Measurements from ENCODE around the gene SLC7A10. TPM values are rescaled to one million over a fixed set of nuclear protein-coding genes. Genes with fewer than 3 reads are reported as not detected.
"Not testable (repeated sequence)": the region's sequence is repeated elsewhere in the genome, so short reads cannot be mapped to it uniquely, and the experiment has no call there.

SLC7A10 gene
- polyA plus RNA-seq, 1 donor: 8.0 TPM

DNA sequence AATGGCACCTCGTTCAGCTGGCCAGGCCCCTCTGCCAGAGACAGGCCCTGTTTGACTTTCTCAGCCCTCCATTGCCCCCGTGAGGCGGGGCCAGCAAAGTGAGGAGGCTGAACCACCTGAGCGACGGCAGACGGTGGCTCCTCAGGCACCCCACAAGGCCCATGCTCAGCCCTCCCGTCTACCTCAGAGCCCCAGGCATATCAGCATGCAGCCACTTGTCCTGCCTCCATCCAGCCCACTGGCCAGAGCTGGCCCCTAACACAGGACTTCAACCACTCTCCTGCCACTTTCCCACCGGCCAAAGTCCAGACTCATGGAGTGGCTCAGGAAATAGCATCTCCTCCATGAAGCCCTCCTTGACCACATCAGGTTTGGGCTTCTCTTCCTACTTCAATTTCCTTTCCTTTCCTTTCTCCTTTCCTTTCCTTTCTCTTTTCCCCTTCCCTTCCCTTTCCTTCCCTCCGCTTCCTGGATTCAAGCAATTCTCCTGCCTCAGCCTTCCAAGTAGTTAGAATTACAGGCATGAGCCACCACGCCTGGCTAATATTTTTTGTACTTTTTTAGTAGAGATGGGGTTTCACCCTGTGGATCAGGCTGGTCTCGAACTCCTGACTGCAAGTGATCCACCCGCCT, 9.3 kb downstream of the SLC7A10 start:
- DNase-seq (ENCODE audit: low read depth): no peak

DNA sequence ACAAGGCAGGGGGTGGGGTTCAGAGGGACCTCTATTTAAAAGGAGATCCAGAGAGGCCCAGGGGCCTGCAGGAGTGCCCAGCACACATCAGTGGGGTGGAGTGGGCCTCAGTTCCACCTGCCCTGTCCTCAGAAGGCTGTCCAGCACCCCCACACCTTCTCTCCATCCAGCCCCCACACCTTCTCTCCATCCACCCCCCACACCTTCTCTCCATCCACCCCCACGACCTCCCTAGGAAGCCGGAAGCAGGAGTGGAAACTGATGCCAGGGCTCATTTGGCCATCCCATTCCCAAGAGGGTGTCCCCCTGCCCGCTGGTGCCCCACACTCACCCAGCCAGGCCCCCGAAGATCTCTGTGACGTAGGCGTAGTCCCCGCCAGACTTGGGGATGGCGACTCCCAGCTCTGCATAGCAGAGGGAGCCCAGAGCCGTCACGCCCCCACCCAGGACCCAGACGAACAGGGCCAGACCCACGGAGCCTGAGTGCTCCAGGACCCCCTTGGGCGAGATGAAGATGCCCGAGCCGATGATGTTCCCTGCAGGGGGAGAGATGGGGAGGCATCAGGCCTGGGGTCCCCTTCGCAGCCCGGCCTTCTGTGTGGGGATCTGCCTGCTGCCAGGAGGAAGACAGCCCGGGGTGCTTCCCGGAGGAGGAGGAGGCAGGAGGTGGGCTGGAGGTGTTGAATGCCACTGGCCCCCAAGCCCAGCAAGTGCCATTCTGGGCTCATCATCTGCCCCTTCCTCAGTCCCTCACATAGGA, 10.0 kb downstream of the SLC7A10 start:
- DNase-seq (ENCODE audit: low read depth): no peak

DNA sequence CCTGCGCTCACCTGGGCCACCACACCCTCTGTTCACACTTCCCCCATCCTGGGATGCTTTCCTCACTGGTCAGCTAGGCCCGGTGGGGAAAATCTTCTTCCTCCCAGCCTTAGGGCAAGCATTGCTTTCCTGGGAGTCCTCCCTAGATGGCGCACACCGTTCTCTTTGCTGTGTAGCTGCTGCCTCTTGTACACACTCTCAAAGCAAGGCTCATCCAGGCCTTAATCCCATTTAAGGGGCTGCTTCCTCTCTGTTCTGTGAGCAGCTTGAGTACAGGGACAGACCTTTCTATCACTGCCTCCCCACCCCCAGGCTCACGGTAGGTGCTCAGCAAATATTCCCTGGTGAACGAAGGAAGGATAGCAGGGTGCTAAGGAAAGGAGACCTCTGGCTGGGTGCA, 11.1 kb downstream of the SLC7A10 start:
- no peak for DNase-seq (ENCODE audit: low read depth)

DNA sequence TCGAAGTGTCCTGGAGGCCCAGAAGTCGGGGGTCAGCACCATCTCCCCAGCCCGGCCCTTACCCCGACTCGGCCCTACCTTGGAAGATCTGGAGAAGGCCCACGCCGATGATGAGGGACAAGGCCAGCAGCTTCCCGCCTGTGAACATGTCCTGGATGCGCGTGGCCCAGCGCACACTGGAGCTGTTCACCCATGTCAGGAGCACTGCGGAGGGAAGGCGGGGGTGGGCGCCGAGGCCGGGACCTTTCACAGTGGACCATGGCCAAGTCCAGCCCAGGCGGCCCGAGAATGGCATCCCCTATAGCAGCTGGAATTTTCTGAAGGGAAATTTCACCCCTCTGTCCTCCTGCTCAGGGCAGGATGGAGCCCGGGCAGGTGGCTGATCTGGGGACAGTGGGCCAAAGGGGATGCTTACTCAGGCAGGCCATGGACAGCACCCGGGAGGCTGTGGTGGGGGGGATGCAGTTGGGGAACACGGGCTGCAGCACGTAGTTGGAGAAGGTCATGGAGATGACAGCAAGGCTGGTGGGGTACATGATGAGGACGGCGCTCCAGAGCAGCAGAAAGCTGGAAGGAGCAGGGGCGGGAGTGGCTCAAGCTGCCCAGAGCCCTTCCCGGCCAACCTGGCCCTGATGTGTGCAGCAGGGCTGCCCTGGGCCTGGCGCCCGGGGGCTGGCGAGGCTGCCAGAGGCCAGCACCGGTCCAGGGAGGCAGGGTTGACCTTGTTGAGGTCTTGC, 13.0 kb downstream of the SLC7A10 start:
- DNase-seq (ENCODE audit: low read depth): no peak

DNA sequence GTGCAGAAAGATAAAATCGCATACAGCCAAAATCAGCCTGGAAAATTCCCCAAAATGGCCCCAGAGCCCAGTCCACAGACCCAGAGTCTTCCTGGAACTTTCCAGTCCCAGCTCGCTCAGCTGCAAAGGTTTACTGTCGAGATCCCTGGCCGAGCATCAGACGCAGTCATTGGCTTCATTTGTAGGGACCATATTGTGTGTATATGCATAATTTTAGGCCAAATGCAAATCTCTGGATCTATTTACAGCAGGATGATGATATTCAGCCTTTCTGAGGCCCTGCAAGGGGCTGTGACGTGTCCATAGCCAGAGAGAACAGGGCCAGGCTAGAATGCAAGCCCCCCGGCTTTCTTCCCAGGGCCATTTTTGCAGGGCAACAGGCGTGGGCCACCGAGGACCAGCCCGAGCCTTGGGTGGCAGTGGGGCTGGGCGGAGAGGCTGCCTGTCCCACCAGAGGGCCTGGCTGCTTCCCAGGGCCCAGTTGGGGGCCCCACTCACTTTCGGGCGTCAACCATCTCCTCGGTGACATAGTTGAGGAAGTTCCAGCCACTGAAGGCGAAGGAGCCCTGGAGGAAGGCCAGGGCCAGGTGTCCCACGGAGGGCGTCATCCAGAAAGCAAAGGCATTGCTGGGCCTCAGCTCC, 13.7 kb downstream of the SLC7A10 start:
- peak; percentile 88 for DNase-seq (ENCODE audit: low read depth)

DNA sequence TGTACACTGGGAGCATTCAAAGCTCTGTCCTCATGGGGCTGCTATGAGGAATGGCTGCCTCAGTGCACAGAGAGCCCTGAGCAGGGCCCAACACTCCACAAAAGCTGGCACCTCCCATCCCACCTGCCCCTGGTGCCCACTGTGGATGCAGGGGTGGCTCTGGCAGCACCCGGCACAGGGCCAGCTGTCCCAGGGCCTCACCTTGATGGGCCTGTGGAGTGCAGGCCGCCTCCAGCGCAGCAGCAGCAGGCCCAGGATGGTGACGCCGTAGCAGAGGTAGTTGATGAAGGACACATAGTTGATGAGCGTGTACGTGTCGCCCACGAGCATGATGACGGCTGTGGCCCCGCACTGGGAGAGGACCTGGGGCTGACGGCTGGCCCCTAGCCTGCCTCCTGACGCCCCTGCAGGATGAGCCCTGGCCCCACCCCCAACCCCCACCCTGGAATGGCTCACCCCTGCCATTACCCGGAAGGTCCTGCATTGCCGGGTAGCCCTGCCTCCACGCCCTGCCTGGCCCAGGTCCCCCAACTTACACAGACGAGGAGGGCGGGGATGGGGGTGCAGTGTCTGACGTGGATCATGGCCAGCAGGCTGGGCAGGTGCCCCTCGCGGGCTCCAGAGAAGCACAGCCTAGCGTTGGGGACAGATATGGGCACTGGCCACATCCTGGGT, 15.2 kb downstream of the SLC7A10 start:
- DNase-seq (ENCODE audit: low read depth): no peak

DNA sequence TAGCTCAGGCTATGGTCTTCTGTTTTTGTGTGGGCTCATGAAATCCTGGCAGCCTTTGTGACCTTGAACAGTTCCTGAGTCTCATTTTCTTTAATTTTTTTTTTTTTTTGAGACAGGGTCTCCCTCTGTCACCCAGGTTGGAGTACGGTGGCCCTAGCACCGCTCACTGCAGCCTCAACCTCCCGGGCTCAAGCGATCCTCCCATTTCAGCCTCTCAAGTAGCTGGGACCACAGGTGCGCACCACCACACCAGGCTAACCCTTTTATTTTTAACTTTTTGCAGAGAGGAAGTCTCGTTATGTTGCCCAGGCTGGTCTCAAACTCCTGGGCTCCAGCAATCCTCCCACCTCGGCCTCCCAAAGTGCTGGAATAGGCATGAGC, 15.8 kb downstream of the SLC7A10 start:
- DNase-seq (ENCODE audit: low read depth): not testable (repeated sequence)

DNA sequence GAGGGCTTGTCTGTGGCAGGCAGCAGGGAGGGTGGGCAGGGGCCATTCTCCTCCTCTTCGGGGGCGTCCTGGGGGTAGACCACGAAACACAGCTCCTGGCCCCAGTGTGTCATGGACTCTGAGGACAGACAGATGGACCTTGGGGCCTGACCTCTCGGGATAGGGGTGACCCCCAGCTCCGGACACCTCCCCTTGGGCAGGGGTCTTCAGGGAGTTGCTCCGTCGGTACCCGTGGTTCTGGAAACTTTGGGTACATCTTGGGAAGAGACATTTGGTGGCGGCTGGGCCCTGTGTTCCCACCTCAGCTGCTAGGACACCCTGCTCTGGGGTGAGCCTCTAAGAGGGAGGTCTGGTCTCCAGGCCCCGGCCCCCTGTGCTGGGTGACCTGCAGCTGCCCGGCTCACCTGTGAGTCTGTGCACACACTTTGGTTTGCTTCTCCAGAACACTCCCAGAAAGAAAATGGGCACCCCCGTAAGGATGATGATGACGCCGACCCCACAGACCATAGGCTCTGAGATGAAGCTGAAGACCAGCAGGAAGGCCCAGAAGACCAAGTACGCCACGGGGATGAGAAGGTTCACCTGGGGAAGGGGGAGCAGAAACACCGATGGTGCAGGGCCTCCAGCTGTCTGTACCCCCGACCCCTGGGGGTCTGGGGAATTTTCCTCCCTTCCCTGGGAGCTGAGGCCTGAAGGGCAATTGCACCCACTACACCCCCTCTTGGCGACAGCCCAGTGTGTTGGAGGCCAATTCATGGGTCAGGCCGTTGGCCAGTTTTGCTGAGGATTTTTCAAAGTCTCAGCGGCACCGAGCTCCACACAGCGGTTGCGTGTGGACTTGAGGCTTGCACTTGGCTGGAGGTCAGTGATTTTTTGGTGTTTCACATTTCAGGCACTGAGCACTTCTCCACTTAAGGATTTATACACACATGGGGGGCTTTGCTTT, 16.5 kb downstream of the SLC7A10 start:
- DNase-seq (ENCODE audit: low read depth): peak; percentile 26

DNA sequence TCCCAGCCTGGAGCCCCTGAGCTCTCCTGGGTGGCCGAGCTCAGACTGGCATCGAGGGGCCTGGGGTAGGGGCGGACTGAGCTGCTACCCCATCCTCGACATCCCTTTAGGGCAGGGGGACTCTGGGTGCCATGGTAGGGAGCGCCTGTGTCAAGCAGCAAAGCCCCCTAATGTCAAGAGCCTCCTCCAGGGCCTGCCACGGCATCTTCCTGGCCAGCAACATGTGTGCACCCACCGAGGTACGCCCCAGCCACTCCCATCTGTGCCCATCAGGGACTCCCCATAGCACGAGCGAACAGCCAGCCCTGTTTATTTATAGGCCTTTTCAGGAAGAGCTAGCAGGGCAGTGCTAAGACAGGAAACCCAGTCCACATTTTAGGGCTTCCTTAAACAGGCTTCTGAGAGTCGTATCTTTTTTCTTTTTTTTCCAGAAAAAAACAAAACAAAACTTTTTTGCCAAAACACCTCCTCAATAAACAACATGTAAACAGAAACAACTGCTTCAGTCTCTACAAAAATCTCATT, 17.2 kb downstream of the SLC7A10 start:
- DNase-seq (ENCODE audit: low read depth): no peak

DNA sequence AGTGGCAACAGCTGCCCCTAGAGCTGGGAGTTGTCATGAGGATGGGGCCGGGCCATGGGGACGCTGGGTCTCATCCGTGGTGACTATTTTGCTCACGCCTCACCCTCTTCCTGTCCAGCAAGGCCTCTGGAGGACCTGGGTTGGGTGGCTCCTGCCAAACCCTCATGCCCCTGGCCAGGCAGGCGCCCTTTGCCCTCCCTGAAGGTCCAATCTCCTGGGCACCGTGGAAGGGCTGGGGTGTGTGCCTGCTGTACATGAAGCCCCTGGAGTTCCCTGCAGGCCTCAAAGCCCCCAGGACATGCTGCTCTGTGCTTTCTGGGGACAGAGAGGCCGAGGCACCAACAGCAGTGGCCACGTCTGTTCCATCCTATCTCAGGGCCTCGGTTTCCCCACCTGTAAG, 17.7 kb downstream of the SLC7A10 start:
- DNase-seq (ENCODE audit: low read depth): no peak

DNA sequence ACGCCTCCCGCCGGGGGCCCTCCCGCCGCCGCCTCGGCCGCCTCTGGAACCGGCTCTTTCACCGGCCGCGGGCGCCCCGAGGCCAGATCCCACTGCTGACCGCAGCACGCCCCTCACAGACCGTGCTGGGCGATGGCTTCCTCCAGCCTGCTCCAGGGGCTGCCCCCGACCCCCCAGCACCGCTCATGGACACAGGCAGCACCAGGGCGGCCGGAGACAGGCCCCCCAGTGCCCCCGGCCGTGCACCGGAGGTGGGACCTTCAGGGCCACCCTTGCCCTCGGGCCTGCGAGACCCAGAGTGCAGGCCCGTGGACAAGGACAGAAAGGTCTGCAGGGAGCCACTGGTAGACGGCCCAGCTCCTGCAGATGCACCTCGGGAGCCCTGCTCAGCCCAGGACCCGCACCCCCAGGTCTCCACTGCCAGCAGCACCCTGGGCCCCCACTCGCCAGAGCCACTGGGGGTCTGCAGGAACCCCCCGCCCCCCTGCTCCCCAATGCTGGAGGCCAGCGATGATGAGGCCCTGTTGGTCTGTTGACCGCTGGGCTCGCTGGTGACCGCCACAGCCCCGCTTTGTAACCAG, 18.5 kb downstream of the SLC7A10 start:
- no peak for DNase-seq (ENCODE audit: low read depth)

DNA sequence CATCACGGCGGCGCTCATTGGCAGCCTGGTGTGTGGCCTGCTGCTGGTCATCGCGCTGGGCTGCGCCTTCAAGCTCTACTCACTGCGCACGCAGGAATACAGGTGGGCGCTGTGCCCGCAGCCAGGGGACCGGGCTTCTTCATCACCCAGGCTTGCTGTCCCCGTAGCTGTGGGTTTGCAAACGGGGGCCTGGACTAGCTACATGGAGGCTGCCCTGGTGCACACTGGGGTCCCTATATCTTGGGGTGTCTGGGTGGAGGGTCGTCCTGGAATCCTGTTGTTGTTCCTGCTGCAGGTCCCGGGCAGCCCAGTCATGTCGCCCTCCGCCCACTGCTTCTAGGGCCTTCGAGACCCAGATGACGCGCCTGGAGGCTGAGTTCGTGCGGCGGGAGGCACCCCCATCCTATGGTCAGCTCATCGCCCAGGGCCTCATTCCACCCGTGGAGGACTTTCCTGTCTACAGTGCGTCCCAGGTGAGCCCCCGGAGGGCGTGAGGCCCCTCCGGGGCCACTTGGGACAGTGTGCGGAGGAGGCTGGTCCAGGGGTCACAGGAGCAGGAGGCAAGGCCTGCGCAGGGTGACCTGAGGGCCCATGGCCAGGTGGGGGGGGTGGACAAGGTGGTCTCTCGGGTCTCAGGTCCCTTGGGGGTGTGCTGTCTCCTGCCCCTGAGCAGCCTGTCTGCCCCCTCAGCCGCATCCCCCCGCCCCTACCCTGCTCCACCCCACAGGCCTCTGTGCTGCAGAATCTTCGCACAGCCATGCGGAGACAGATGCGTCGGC, 19.2 kb downstream of the SLC7A10 start:
- no peak for DNase-seq (ENCODE audit: low read depth)

DNA sequence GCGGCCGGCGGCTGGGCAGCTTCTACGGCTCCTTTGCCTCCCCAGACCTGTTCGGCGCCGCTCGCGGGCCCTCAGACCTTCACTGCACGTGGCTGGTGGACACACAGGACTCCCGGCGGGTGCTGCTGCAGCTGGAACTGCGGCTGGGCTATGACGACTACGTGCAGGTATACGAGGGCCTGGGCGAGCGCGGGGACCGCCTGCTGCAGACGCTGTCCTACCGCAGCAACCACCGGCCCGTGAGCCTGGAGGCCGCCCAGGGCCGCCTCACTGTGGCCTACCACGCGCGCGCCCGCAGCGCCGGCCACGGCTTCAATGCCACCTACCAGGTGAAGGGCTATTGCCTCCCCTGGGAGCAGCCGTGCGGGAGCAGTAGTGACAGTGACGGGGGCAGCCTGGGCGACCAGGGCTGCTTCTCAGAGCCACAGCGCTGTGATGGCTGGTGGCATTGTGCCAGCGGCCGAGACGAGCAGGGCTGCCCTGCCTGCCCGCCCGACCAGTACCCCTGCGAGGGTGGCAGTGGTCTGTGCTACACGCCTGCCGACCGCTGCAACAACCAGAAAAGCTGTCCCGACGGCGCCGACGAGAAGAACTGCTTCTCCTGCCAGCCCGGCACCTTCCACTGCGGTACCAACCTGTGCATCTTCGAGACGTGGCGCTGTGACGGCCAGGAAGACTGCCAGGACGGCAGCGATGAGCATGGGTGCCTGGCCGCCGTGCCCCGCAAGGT, 20.0 kb downstream of the SLC7A10 start:
- no peak for DNase-seq (ENCODE audit: low read depth)

DNA sequence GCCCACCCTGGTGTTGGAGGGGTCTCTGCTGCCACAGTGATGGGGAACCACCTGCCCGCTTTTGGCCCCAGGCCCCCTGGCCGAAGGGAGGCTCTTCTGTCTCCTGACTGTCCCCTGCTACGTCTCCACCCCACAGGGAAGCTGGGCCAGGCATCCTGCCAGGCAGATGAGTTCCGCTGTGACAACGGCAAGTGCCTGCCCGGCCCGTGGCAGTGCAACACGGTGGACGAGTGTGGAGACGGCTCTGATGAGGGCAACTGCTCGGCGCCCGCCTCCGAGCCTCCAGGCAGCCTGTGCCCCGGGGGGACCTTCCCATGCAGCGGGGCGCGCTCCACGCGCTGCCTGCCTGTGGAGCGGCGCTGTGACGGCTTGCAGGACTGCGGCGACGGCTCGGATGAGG, 20.5 kb downstream of the SLC7A10 start:
- DNase-seq (ENCODE audit: low read depth): no peak

DNA sequence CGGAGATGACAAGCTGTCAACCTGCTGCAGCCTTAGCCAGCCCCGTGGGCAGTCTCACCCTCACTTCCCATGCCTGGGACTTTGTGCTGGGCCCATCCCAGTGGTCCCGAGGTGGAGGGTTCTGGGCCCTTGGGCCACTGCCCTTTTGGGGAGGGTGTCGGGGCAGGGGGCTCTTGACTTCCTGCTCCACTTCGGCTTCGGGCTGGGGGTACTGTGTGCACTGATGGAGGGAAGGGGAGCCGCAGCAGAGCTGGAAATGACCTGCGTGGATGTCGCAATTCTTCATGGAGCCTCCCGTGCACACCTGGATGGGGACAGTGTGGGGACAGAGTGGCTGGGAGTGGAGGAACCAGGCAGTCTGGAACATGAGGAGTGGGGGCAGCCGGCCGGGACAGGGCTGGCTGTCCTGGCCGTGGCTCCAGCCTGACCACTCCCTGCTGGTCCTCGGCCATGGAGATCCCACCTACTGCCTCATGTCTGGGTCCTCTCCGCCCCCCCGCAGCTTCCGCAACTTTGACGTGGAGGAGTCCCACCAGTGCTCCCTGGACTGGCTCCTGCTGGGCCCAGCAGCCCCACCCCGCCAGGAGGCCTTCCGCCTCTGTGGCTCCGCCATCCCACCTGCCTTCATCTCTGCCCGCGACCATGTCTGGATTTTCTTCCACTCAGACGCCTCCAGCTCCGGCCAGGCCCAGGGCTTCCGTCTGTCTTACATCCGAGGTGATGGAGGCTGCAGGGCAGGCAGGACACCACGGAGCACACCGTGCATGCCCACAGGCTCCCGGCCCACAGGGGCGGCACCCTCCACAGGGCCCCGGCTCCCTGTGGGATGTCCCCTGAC, 21.3 kb downstream of the SLC7A10 start:
- DNase-seq (ENCODE audit: low read depth): no peak

DNA sequence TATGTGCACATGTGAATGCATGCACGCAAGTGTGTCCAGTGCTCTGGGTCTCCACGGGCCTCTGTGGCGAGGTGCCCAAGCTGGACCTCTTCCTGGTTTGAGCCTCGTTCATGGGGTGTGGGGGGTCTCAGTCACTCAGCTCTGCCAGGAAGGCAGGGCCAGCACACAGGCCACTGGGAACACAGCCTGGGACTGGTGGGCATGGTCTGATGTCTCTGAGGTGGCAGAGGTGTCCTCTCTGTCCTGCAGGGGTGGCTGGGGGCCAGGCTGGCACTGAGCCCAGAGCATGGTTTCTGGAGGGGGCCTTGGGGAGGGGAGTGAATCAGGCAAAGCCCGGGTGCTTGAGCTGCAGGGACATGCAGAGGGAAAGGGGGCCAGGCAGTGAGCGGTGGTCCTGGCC, 22.1 kb downstream of the SLC7A10 start:
- DNase-seq (ENCODE audit: low read depth): no peak

Data from forelimb muscle (tissue), 1 donor.